GM12891 (cell line): ENCODE results near the gene HS2ST1.

Experiments used
- PAX5 ChIP-seq: IDR thresholded peaks from 2 replicates; pipeline ENCODE4 v1.6.1; 2011; ENCODE audit warnings: low read length, moderate library complexity, mild to moderate bottlenecking; ENCODE audit not compliant: insufficient read depth, severe bottlenecking
- POLR2A ChIP-seq: IDR thresholded peaks from 2 replicates; pipeline ENCODE4 v1.6.1; 2011; ENCODE audit warnings: low read depth, low read length, control low read depth
- POLR2AphosphoS5 ChIP-seq: IDR thresholded peaks from 2 replicates; pipeline ENCODE4 v1.6.1; 2011; ENCODE audit warnings: low read depth, low read length, control low read depth
- POU2F2 ChIP-seq: IDR thresholded peaks from 2 replicates; pipeline ENCODE4 v1.6.1; 2011; ENCODE audit warnings: low read depth, mild to moderate bottlenecking, control low read depth, low read length, moderate library complexity
- SPI1 ChIP-seq: IDR thresholded peaks from 2 replicates; pipeline ENCODE4 v1.6.1; 2011; ENCODE audit warnings: low read depth, low read length, control low read depth
- TAF1 ChIP-seq: IDR thresholded peaks from 2 replicates; pipeline ENCODE4 v1.6.1; 2011; ENCODE audit warnings: low read depth, low read length, control low read depth

GRCh38 chr1:87130438-87130837 lies 216.0 kb downstream of the HS2ST1 start:
- TF ChIP-seq POLR2AphosphoS5, result no peak
- TF ChIP-seq TAF1, result no peak
- TF ChIP-seq POLR2A, result no peak
- TF ChIP-seq SPI1, result no peak
- no peak for TF ChIP-seq POU2F2
- no peak for TF ChIP-seq PAX5
